Osteocyte (in vitro differentiated cells): Measurements from ENCODE around the gene MARVELD1. TPM values are rescaled to one million over a fixed set of nuclear protein-coding genes. Genes with fewer than 3 reads are reported as not detected.
A peak's percentile ranks its signal among the peaks of the same experiment; 100 is the strongest.
"Not testable (repeated sequence)": the region's sequence is repeated elsewhere in the genome, so short reads cannot be mapped to it uniquely, and the experiment has no call there.

ENCODE experiments used
- DNase-seq: peaks from one replicate; pipeline ENCODE4 v3.0.0; 2021; ENCODE audit warnings: mixed read lengths; ENCODE audit not compliant: unreplicated experiment; ENCODE audit errors: extremely low spot score
- H3K27ac Mint-ChIP-seq: one replicate; pipeline ENCODE4 v1.8.0; 2021; ENCODE audit warnings: mild to moderate bottlenecking, mixed read lengths; ENCODE audit not compliant: unreplicated experiment
- H3K27me3 Mint-ChIP-seq: one replicate; pipeline ENCODE4 v1.8.0; 2021; ENCODE audit warnings: mixed read lengths; ENCODE audit not compliant: unreplicated experiment
- H3K36me3 Mint-ChIP-seq: one replicate; pipeline ENCODE4 v1.8.0; 2021; ENCODE audit warnings: mixed read lengths; ENCODE audit not compliant: unreplicated experiment
- H3K4me1 Mint-ChIP-seq: one replicate; pipeline ENCODE4 v1.8.0; 2021; ENCODE audit warnings: mixed read lengths; ENCODE audit not compliant: unreplicated experiment
- H3K4me3 Mint-ChIP-seq: one replicate; pipeline ENCODE4 v1.8.0; 2021; ENCODE audit warnings: mild to moderate bottlenecking, moderate library complexity, mixed read lengths; ENCODE audit not compliant: unreplicated experiment
- H3K9me3 Mint-ChIP-seq: one replicate; pipeline ENCODE4 v1.8.0; 2021; ENCODE audit warnings: mixed read lengths; ENCODE audit not compliant: unreplicated experiment
- total RNA-seq: library from RNA; stranded (reverse); gene quantifications from 2 replicates; pipeline ENCODE4 v1.2.1, GENCODE V29; 2021
- TF ChIP-seq, protein P1 (sequence below): fragments of 200-600 bp; sonication (generic); IDR thresholded peaks from 2 replicates; pipeline ENCODE4 v1.5.0; 2021; ENCODE audit warnings: antibody characterized with exemption, mild to moderate bottlenecking, moderate library complexity

MARVELD1 gene
- total RNA-seq, 1 donor from 2014 or later = 107 TPM

DNA sequence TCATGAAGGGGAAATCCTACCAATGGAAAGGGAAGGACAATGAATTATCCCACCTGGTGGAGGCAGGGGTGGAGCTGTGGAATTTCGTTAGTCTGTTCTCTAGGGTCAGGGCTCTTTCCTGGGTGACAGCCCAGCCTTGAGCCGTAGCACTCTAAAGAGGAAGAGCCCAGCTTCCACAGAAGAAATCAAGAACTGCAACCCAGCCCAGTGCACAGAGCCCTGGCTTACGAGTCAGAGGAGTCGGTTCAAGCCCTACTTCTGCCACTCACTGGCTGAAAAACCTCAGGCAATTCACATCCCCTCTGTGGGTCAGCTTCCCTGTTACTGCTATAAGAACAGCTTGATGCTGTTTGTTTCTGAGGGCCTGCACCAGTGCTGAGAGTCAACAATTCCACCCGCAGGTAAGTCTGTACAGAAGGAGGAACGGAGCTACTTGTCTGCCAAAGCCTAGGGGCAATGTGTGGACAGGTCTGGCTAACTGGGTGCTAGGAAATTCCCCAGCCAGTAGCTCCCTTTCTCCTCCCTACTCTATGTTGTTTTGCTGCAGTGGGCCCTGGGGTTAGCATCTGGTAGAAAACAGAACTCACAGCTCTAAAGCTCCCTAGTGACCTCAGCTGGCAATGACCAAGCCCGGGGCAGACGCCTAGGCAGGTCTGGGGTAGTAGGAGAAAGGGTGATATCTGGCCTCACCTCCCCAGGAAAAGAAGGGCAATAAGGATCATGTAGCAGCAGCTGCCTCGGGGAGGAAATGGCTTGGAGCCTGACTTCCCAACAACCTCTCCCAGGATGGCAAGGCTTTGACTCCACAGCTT, 29.8 kb upstream of the MARVELD1 start:
- H3K27me3 Mint-ChIP-seq = no peaks in the 10 kb centered on the region
- no peaks in the 10 kb centered on the region for H3K9me3 Mint-ChIP-seq
- no peak for DNase-seq
- TF ChIP-seq, protein P1, sequence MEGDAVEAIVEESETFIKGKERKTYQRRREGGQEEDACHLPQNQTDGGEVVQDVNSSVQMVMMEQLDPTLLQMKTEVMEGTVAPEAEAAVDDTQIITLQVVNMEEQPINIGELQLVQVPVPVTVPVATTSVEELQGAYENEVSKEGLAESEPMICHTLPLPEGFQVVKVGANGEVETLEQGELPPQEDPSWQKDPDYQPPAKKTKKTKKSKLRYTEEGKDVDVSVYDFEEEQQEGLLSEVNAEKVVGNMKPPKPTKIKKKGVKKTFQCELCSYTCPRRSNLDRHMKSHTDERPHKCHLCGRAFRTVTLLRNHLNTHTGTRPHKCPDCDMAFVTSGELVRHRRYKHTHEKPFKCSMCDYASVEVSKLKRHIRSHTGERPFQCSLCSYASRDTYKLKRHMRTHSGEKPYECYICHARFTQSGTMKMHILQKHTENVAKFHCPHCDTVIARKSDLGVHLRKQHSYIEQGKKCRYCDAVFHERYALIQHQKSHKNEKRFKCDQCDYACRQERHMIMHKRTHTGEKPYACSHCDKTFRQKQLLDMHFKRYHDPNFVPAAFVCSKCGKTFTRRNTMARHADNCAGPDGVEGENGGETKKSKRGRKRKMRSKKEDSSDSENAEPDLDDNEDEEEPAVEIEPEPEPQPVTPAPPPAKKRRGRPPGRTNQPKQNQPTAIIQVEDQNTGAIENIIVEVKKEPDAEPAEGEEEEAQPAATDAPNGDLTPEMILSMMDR = no peak
- no peaks in the 10 kb centered on the region for H3K36me3 Mint-ChIP-seq
- peaks cover 48% of the 10 kb centered on the region for H3K4me1 Mint-ChIP-seq
- H3K4me3 Mint-ChIP-seq = no peak overlapping the region
- peak overlapping the region; percentile 47 for H3K27ac Mint-ChIP-seq

DNA sequence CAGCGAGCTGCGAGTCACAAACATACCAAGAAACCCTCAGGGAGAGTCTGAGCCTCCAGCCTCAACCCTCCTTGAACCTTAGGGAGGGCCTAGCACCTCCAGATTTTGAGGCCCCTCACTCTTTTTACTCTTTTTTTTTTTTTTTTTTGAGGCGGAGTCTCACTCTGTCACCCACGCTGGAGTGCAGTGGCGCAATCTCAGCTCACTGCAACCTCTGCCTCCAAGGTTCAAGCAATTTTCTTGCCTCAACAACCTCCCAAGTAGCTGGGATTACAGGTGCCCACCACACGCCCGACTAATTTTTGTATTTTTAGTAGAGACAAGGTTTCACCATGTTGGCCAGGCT, 29.2 kb upstream of the MARVELD1 start:
- not testable (repeated sequence) for H3K4me3 Mint-ChIP-seq, DNase-seq, H3K27me3 Mint-ChIP-seq, H3K36me3 Mint-ChIP-seq, H3K9me3 Mint-ChIP-seq
- Mint-ChIP-seq H3K27ac (peak overlapping the region; percentile 47), H3K4me1 (peaks cover 49% of the 10 kb centered on the region)

DNA sequence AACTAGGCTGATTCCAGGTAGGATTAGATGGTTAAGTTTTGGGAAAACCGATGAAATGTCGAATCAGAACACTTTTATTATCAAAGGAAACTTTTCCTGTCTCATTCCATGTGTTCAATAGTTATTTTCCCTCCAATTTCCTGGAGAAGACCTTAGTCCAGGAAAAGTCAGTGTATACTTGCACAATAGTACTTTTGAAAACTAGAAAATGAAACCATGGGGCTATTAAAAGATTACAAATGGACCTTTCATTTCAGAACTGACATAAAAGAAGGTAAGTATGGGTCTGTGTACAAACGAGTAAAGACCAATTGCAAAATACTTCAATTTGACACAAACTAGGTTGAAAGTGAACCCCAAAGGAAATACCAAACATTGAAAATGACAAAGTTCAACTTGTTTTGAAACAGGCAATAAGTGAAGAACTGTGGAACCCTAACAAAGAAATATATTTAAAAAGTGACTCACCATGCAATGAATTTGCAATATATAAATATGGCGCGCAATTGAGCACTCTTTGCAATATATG, 28.6 kb upstream of the MARVELD1 start:
- Mint-ChIP-seq H3K27me3 (no peaks in the 10 kb centered on the region), H3K9me3 (no peaks in the 10 kb centered on the region), H3K4me1 (peaks cover 55% of the 10 kb centered on the region), H3K27ac (peak overlapping the region; percentile 52), H3K4me3 (no peak overlapping the region), H3K36me3 (no peaks in the 10 kb centered on the region)
- TF ChIP-seq, protein P1 = no peak
- no peak for DNase-seq

DNA sequence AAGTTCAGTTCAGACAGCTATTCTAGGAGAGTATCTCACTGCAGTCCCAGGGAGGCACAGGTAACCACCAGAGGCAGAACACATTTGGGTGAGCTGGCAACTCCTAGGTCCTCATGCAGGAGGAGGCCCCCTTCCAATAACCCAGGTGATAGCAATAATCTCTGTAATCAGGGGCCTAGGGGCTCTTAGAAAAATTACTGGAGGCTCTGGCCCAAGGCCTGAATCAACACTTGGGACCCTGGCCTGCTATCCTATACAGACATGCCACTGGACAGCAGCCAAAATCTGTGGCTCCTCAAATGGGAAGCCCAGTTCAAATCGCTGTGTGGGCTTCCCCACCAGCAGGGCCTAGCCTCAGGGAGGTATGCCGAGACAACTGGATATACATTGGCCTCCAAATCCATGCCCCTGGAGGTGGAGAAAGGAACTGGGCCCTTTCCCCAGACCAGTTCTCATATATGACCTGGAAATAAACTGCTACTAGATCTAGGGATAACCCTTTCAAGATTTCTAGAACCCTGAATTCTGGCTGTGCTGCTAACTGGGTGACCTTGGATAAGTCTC, 28.1 kb upstream of the MARVELD1 start:
- H3K27ac Mint-ChIP-seq = peak overlapping the region; percentile 67
- DNase-seq = no peak
- H3K4me3 Mint-ChIP-seq = peak overlapping the region; percentile 82
- H3K36me3 Mint-ChIP-seq = no peaks in the 10 kb centered on the region
- TF ChIP-seq, protein P1 = peak; percentile 40
- no peaks in the 10 kb centered on the region for H3K27me3 Mint-ChIP-seq
- H3K4me1 Mint-ChIP-seq = peaks cover 60% of the 10 kb centered on the region
- no peaks in the 10 kb centered on the region for H3K9me3 Mint-ChIP-seq

DNA sequence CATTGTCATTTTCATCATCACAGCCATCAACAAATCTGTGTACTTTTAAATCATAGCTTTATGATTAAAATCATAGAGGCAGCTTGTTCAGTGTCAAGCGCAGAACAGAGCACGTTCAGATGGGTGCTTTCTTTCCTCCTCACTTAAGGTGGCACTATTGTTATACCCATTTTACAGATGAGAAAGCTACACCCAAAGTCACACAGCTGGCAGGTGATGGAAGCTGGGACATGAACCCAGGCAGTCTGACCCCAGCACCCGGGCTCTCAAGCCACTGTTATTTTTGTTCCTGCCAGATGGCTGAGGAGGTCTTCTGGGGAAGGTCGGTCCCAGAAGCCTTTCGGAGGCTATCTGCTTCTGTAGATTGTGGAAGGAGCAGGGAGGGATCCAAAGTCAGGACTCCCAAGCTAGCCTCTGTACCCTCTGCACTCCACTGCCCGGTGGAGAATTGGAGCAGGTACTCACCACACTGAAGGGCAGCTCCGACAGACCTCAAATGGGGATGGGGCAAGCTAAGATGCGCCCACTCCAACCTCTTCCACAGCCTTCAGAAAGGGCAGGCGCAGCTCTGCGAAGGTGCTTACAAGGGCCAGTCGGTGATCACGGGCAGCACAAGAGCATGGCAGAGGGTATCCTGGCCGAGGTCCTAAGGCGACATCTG, 27.1 kb upstream of the MARVELD1 start:
- Mint-ChIP-seq H3K9me3 (no peaks in the 10 kb centered on the region), H3K27me3 (no peaks in the 10 kb centered on the region), H3K36me3 (no peaks in the 10 kb centered on the region), H3K4me3 (peak overlapping the region; percentile 82), H3K4me1 (peaks cover 60% of the 10 kb centered on the region), H3K27ac (peak overlapping the region; percentile 73)
- no peak for DNase-seq
- TF ChIP-seq, protein P1 = no peak
